Upper lobe of left lung (tissue), 4 donors: ENCODE measurements around the gene CEP295NL.

Experiments
- EP300 ChIP-seq, 4 donors: sonication (generic); formaldehyde crosslinking; IDR thresholded peaks; one replicate each; pipeline ENCODE4 v1.5.1; 2017; ENCODE audit warnings: antibody characterized with exemption in 4 of 4, control low read depth in 2 of 4
- POLR2A ChIP-seq, 4 donors: fragments of 450-650 bp; IDR thresholded peaks; one replicate each; pipeline ENCODE4 v1.5.1; 2016 to 2017; ENCODE audit warnings: antibody characterized with exemption in 4 of 4, mild to moderate bottlenecking in 2 of 4
- POLR2AphosphoS5 ChIP-seq, 2 donors: sonication (generic); formaldehyde crosslinking; IDR thresholded peaks; one replicate each; pipeline ENCODE4 v1.5.1; 2017; ENCODE audit warnings: antibody characterized with exemption in 2 of 2
- TF ChIP-seq, protein P1 (sequence below), 6 experiments: fragments of 450-650 bp in 4 of 6; fragments of 200-600 bp in 2 of 6; sonication (generic) in 2 of 6; IDR thresholded peaks; one replicate each; pipeline ENCODE4 v1.5.1; 2016 to 2019; ENCODE audit warnings: antibody characterized with exemption in 6 of 6

DNA sequence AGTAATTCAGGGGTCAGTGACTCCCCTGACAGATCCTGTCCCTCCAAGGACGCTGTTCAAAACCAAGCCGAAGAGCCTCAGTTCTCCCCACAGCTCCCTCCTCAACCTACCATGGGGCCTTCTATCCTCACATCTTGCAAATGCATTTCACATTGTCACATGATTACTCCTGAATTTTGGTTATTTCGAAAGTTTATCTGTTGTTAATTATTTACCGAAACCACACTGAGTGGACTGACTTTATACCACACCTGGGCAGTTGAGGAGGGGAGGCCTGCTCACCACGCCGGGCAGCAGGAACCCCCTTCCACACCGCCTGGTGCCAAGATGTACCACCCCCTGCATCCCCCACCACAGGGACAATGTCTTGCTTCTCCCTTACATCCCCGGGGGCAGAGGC is 17.5 kb upstream of the CEP295NL start:
- TF ChIP-seq, protein P1, sequence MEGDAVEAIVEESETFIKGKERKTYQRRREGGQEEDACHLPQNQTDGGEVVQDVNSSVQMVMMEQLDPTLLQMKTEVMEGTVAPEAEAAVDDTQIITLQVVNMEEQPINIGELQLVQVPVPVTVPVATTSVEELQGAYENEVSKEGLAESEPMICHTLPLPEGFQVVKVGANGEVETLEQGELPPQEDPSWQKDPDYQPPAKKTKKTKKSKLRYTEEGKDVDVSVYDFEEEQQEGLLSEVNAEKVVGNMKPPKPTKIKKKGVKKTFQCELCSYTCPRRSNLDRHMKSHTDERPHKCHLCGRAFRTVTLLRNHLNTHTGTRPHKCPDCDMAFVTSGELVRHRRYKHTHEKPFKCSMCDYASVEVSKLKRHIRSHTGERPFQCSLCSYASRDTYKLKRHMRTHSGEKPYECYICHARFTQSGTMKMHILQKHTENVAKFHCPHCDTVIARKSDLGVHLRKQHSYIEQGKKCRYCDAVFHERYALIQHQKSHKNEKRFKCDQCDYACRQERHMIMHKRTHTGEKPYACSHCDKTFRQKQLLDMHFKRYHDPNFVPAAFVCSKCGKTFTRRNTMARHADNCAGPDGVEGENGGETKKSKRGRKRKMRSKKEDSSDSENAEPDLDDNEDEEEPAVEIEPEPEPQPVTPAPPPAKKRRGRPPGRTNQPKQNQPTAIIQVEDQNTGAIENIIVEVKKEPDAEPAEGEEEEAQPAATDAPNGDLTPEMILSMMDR (IDR thresholded peaks at IDR 0.05): no peak
- no peak for TF ChIP-seq POLR2A (IDR thresholded peaks at IDR 0.05)
- TF ChIP-seq POLR2AphosphoS5 (IDR thresholded peaks at IDR 0.05): no peak
- no peak for TF ChIP-seq EP300 (IDR thresholded peaks at IDR 0.05)
